Common myeloid progenitor, CD34-positive (primary cell): Measurements from ENCODE around the gene RIPOR3.

ENCODE experiments used
- CTCF ChIA-PET: fragments of 350-600 bp; sonication (Branson Sonifier 250); formaldehyde crosslinking; loops from one replicate; lab custom pipeline; 2021; ENCODE audit warnings: antibody characterized with exemption; lab: Charles Lee
- POLR2A ChIA-PET: fragments of 350-600 bp; sonication (Branson Sonifier 250); formaldehyde crosslinking; loops from one replicate; lab custom pipeline; 2021; ENCODE audit warnings: antibody characterized with exemption; lab: Charles Lee
- DNase-seq, 3 donors: peaks; one replicate each; pipeline versions ENCODE4 v3.0.0 to v3.0.0-alpha.2; 2013
- H3K27ac ChIP-seq, 2 experiments: 1 replicate in 1 of 2; 2 replicates in 1 of 2; pipeline ENCODE4 v1.7.0; 2013; ENCODE audit warnings: inconsistent platforms in 2 of 2, low read length in 2 of 2, mild to moderate bottlenecking in 2 of 2, low read depth in 1 of 2, moderate library complexity in 1 of 2; ENCODE audit not compliant: severe bottlenecking in 2 of 2, insufficient read depth in 1 of 2, poor library complexity in 1 of 2
- H3K27me3 ChIP-seq, 5 experiments: replicated peaks in 2 of 5; 1 replicate in 3 of 5; 2 replicates in 2 of 5; pipeline versions ENCODE4 v1.6.1 to v1.7.0; 2013; ENCODE audit warnings: low read length in 4 of 5, mild to moderate bottlenecking in 2 of 5, moderate library complexity in 2 of 5, inconsistent platforms in 1 of 5; ENCODE audit not compliant: insufficient read depth in 5 of 5, control insufficient read depth in 4 of 5
- H3K36me3 ChIP-seq, 4 experiments: 1 replicate in 2 of 4; 2 replicates in 2 of 4; pipeline versions ENCODE4 v1.6.1 to v1.7.0; 2013; ENCODE audit warnings: low read length in 3 of 4, control low read depth in 1 of 4, mild to moderate bottlenecking in 1 of 4; ENCODE audit not compliant: control insufficient read depth in 4 of 4, insufficient read depth in 4 of 4
- H3K4me1 ChIP-seq, 4 experiments: 1 replicate in 3 of 4; 2 replicates in 1 of 4; pipeline versions ENCODE4 v1.6.1 to v1.7.1; 2013; ENCODE audit warnings: low read length in 3 of 4, mild to moderate bottlenecking in 3 of 4, control low read depth in 1 of 4, inconsistent platforms in 1 of 4, moderate library complexity in 1 of 4; ENCODE audit not compliant: control insufficient read depth in 4 of 4, insufficient read depth in 4 of 4; ENCODE audit errors: control extremely low read depth in 1 of 4
- H3K4me3 ChIP-seq, 7 experiments: 1 replicate in 4 of 7; 2 replicates in 3 of 7; pipeline versions ENCODE4 v1.5.1 to v1.7.0; 2013; ENCODE audit warnings: mild to moderate bottlenecking in 7 of 7, low read length in 6 of 7, moderate library complexity in 6 of 7, inconsistent platforms in 2 of 7, low read depth in 2 of 7, control low read depth in 1 of 7; ENCODE audit not compliant: insufficient read depth in 4 of 7, control insufficient read depth in 1 of 7; ENCODE audit errors: extremely low read depth in 1 of 7
- H3K9me3 ChIP-seq, 5 experiments: 1 replicate in 4 of 5; 2 replicates in 1 of 5; pipeline versions ENCODE4 v1.6.1 to v1.7.1; 2013; ENCODE audit warnings: low read length in 4 of 5, mild to moderate bottlenecking in 2 of 5, inconsistent platforms in 1 of 5, low read depth in 1 of 5, moderate library complexity in 1 of 5; ENCODE audit not compliant: control insufficient read depth in 4 of 5, insufficient read depth in 2 of 5; ENCODE audit errors: control extremely low read depth in 1 of 5
- WGBS: methylation state at CpG from one replicate; pipeline ENCODE4 v1.1.5; 2013; ENCODE audit not compliant: insufficient coverage; 5-methylcytosine and 5-hydroxymethylcytosine counted together

The RIPOR3 gene

DNA sequence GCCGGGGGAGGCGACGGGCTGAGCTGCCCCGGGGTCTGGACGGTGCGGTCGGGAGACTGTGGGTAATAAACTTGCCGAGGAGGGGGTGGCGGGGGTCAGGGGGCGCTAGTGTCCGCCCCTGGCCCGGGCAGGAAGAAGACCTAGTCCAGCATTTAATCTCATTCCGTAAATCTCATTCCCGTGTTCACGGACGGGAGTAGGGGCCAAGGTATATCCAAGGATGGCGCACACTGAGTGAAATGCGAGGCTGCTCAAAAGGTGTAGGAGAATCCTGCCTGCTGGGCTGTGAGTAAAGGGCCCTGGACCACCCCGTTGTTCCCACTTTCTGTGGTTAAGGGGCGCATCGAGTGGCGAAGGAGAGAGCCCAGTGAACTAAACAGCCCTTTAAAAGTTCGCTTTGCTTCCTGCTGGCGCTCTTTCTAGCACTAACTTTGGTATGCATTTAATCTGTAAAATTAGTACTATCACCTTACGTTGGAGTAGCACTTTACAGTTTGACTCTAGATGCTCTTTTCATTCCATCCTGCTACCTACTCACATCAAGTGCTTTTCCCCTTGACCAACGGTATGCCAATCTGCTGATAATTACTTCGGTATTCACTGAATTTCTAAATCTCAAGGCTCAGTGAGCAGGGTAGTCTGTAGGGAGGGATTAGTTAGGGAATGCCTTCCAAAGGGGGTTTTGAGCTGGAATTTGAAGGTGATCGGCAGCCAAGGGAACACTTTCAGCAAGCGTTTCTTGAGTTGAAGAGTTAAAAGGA lies 40.8 kb upstream of the RIPOR3 start:
- Histone ChIP-seq H3K27ac (peak overlapping the region in 1 of 2 experiments; percentile 76), H3K4me3 (peak overlapping the region; percentile 70 to 89 (median 79)), H3K9me3 (no peaks in the 10 kb centered on the region), H3K36me3 (no peaks in the 10 kb centered on the region), H3K4me1 (peaks cover 6 to 20% (median 15%) of the 10 kb centered on the region in 4 experiments), H3K27me3 (no peaks in the 10 kb centered on the region)
- DNase-seq: peak in 1 of 3 donors; percentile 32
- ChIA-PET CTCF (interaction anchor here (0.5 to 3.2 kb wide), 7 partner anchors 10 to 233 kb away, joined by 3 to 8 read pairs (median 3); no protein-coding TSS in a partner anchor), POLR2A (interaction anchor here (0.6 kb wide), 1 partner anchor 1413 kb away, joined by 3 read pairs; no protein-coding TSS in a partner anchor)
- WGBS: 11% methylated on average over 21 of the region's 29 CpGs

DNA sequence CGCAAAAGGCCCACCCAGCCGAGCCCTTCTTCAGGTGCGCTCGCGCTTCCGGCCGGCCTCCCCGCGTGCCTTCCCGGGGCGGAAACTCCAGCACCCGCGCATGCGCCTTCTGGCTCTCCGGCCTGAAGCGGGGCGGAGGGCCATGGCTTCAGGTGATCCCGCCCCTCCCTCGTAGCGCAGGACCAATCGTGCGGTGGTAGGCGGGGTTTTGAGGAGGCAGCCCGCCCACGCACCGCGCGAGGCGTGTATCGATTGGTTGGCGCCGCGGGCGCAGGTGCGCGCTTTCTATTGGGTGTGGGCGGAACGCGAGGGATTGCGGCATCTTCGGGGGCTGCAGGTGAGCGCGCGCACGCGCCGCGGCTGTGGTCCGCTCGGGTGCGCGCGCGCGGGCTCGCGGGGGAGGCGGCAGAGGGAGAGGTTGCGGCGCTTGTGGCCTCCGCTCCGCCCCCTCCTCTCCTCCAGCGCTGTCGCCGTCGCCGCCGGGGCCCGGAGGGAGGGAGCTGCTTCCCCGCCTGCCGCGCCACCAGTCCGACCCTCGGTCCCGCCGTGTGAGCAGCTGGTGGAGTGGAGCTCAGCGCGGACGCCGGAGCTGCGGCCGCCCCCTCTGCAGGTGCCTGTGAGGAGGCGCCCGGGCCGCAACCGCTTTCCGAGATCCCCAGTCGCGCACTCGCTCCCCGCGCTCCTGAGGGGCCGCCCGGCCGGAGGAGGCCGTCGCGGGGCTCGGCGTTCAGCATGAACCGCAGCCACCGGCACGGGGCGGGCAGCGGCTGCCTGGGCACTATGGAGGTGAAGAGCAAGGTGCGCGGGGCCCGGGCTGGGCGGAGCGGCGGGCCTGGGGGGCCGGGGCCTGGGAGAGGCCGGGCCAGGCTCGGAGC lies 40.0 kb upstream of the RIPOR3 start, which contains the start of gene PARD6B:
TSS of gene PARD6B (plus strand) at position 526 of the 875 bp plus-strand sequence. CDS start at position 733, 207 bp downstream.
- no peaks in the 10 kb centered on the region for H3K36me3 ChIP-seq
- POLR2A ChIA-PET: interaction anchor here (0.6 to 0.7 kb wide), 2 partner anchors 18 to 1413 kb away, joined by 3 to 5 read pairs; no protein-coding TSS in a partner anchor
- no peaks in the 10 kb centered on the region for H3K27me3 ChIP-seq
- under 1% methylated on average over 86 of the region's 114 CpGs for WGBS
- peaks cover 6 to 20% (median 15%) of the 10 kb centered on the region in 4 experiments for H3K4me1 ChIP-seq
- H3K4me3 ChIP-seq: peak within 1 kb of the TSS; percentile 70 to 89 (median 79)
- peak within 1 kb of the TSS in 1 of 2 experiments; percentile 76 for H3K27ac ChIP-seq
- CTCF ChIA-PET: interaction anchor here (0.6 to 3.2 kb wide), 4 partner anchors 16 to 102 kb away, joined by 3 to 8 read pairs (median 4); no protein-coding TSS in a partner anchor
- no peaks in the 10 kb centered on the region for H3K9me3 ChIP-seq
- DNase-seq: peak; percentile 97 to 98 (median 98)

DNA sequence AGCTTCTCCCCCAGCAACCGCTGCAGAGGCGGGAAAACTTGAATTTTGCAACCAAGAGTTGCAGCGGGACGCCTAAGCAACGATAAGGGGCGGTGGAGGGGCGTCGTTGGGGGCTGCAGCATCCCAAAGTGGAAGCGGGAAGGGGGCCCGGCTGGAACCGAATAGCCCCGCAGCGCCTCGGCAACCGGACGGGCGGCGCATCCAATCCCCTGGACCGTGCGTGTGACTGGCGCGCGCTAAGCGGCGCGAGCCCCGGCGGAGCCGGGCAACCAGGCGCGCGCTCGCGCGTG lies 39.4 kb upstream of the RIPOR3 start:
- ChIA-PET CTCF (interaction anchor here (1.2 to 1.4 kb wide), 3 partner anchors 19 to 44 kb away, joined by 3 to 7 read pairs (median 4); no protein-coding TSS in a partner anchor), POLR2A (interaction anchor here (0.6 kb wide), 2 partner anchors 11 to 41 kb away, joined by 3 read pairs; no protein-coding TSS in a partner anchor)
- H3K36me3 ChIP-seq: no peaks in the 10 kb centered on the region
- H3K4me1 ChIP-seq: peaks cover 6 to 20% (median 15%) of the 10 kb centered on the region in 4 experiments
- H3K9me3 ChIP-seq: no peaks in the 10 kb centered on the region
- DNase-seq: no peak
- peak overlapping the region; percentile 70 to 89 (median 79) for H3K4me3 ChIP-seq
- H3K27ac ChIP-seq: peak overlapping the region in 1 of 2 experiments; percentile 57
- 0% methylated on average over 31 of the region's 35 CpGs for WGBS
- H3K27me3 ChIP-seq: no peaks in the 10 kb centered on the region

DNA sequence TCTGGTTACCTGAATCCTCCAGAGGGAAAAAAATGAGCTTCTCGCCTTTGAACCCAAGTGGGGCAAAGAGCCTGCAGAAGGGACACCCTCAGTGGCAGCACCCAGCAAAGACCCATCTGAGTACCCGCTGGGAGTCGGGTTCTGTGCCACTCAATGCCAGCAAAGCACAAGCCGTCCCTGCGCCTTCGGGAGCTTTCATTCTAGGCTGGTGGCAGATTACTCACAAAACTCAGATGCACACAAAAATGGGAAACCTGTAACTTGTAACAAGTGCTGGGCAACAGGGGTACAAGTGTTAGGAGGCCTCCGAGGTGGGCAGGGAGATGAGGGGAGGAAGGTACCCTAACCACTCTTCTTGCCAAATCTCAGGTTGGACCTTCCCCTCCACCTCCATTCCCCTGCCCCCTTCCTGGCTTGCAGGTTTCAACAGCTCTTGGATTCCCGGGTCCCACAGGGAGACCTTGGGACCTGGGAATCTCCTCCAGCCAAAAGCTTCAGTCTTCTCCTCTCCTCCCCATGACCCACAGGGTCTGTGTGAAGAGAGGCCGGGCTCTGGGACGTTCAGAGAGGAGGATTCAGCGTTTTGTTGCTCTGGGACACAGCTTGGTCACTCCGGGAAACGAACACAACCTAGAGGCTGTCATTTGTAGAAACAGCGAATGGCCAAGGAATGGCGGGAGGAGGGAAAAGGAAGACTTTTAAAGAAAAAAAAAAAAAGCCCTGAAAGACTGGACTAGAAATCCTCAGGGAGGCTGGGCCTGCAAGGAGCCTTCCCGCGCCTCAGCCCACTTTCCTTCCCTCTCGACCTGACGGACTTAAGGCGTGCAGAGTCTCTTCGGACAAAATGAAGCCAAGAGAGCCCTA lies 38.8 kb upstream of the RIPOR3 start:
- POLR2A ChIA-PET: interaction anchor here (0.6 kb wide), 2 partner anchors 11 to 40 kb away, joined by 3 read pairs; no protein-coding TSS in a partner anchor

DNA sequence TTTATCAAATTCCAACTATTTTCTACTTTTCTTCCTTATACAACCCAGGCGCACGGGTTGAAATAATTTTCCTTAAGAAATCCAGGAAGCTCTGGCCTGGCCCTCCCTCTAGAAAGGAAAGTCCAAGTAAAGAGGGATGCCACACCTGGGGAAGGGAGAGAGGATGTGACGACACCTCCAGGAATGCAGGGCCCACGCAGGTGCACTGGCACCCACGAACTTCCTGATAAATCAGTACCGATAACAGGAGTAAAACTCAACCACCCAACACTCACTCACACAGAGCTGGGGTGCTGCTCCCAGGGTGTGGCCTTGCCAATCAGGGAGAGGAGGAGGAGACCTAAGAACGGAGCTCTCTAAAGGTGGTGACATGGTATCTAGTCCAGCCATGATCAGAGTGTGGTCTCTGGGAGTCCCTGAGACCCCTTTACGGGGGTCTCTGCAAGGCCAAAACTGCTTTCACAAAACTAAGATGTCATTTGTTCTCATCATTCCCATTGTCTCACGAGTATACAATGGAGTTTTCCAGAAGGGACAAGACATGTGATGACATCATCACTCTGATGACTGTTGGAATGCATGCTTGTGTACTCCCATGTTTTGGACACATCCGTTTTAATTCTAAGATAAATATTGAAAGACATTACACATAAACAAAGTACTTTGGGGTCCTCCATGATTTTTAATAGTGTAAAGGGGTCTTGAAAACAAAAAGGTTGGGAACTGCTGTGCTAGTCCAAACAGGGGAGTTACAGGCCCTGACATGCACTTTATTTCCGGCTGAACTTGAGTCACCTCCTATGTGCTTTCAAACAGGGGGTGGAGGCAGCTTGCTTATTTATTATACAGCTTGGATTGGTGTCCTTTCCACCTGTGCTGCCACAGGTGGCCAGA lies 37.9 kb upstream of the RIPOR3 start:
- POLR2A ChIA-PET: no interaction called here
- no peaks in the 10 kb centered on the region for H3K36me3 ChIP-seq
- no peak overlapping the region for H3K27ac ChIP-seq
- no peak overlapping the region for H3K4me3 ChIP-seq
- H3K4me1 ChIP-seq: peaks cover 6 to 20% (median 15%) of the 10 kb centered on the region in 4 experiments
- CTCF ChIA-PET: interaction anchor here (0.8 to 1.4 kb wide), 4 partner anchors 11 to 34 kb away, joined by 3 to 7 read pairs (median 4); no protein-coding TSS in a partner anchor
- WGBS: 100% methylated on average over 6 of the region's 11 CpGs
- H3K9me3 ChIP-seq: no peaks in the 10 kb centered on the region
- no peak for DNase-seq
- H3K27me3 ChIP-seq: no peaks in the 10 kb centered on the region

More for the DNA sequence above, 38.8 kb upstream of the RIPOR3 start:
- no peak for DNase-seq
- Histone ChIP-seq H3K36me3 (no peaks in the 10 kb centered on the region), H3K4me1 (peaks cover 6 to 20% (median 15%) of the 10 kb centered on the region in 4 experiments), H3K4me3 (peak overlapping the region; percentile 70 to 89 (median 79)), H3K9me3 (no peaks in the 10 kb centered on the region), H3K27ac (peak overlapping the region in 1 of 2 experiments; percentile 57), H3K27me3 (no peaks in the 10 kb centered on the region)
- WGBS: 61% methylated on average over 10 of the region's 21 CpGs
- CTCF ChIA-PET: interaction anchor here (0.8 to 1.4 kb wide), 4 partner anchors 13 to 43 kb away, joined by 3 to 7 read pairs (median 4); no protein-coding TSS in a partner anchor
